ENCODE measurements around the gene TOMM40.
"Not testable (repeated sequence)": the region's sequence is repeated elsewhere in the genome, so short reads cannot be mapped to it uniquely, and the experiment has no call there.

The TOMM40 gene

DNA sequence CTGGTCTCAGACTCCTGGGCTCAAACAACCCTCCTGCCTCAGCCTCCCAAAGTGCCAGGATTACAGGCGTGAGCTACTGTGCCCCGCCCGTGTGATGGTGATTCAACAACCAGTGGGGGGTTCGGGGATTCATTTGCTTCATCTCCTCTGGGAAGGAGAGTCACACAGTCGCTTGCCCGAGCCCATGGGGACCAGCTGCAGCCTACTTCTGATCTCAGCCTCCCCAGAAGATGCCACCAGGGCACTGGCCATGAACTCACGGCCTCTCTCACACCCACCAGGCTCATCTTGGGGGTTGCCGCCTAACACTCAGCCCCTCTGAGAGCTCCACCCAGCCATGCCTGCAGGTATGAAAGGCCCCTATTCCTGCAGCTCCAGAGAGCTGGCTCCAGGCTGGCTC lies 6.8 kb downstream of the TOMM40 start:
- no peak for DNase-seq (ENCODE audit: low read depth in 3 of 3)

DNA sequence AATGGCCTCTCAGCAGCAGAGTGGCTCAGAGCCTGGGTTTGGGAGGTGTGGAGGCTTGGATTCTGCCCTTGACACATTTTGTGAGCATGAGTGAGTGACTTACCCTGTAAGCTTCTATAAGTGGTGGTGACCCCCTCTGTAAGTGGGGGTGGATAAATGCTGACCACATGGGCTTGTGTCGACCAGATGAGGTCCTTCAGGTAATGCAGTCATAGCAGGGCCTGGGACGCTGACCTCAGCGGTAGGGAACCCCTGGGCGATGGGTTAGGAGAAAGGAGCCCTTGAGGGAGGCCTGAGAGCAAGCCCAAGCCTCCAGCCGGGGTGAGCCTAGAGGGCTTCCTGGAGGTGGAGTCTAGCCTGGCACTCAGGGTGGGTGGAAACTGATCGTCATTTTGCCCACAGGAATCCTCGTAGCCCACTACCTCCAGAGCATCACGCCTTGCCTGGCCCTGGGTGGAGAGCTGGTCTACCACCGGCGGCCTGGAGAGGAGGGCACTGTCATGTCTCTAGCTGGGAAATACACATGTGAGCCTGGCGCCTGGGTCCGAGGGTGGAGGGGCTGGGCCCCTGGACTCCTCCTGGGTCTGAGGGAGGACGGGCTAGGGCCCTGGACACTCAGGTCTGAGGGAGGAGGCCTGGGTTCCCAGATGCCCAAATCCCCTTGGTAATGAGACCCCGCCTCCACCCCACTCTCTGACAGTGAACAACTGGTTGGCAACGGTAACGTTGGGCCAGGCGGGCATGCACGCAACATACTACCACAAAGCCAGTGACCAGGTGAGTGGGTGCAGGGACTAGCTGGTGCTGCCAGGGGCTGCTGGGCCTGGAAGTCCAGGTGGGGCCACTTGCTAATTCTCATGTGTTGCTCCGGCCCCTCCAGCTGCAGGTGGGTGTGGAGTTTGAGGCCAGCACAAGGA lies 9.5 kb downstream of the TOMM40 start:
- DNase-seq (ENCODE audit: low read depth in 3 of 3), result no peak

DNA sequence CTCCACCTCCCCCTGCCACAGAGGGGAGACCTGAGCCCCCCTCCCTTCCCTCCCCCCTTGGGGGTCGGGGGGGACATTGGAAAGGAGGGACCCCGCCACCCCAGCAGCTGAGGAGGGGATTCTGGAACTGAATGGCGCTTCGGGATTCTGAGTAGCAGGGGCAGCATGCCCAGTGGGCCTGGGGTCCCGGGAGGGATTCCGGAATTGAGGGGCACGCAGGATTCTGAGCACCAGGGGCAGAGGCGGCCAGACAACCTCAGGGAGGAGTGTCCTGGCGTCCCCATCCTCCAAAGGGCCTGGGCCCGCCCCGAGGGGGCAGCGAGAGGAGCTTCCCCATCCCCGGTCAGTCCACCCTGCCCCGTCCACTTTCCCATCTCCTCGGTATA lies 12.2 kb downstream of the TOMM40 start:
- no peak for DNase-seq (ENCODE audit: low read depth in 3 of 3)

DNA sequence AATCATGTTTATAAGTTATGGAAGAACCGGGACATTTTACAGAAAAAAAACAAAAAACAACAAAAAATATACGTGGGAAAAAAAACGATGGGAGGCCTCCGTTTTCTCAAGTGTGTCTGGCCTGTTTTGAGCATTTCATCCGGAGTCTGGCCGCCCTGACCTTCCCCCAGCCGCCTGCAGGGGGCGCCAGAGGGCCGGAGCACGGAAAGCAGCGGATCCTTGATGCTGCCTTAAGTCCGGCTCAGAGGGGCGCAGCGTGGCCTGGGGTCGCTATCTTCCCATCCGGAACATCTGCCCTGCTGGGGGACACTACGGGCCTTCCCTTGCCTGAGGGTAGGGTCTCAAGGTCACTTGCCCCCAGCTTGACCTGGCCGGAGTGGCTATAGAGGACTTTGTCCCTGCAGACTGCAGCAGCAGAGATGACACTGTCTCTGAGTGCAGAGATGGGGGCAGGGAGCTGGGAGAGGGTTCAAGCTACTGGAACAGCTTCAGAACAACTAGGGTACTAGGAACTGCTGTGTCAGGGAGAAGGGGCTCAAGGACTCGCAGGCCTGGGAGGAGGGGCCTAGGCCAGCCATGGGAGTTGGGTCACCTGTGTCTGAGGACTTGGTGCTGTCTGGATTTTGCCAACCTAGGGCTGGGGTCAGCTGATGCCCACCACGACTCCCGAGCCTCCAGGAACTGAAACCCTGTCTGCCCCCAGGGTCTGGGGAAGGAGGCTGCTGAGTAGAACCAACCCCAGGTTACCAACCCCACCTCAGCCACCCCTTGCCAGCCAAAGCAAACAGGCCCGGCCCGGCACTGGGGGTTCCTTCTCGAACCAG lies 12.8 kb downstream of the TOMM40 start:
- DNase-seq (ENCODE audit: low read depth in 3 of 3), result peak; percentile 54 to 75 (median 68)

DNA sequence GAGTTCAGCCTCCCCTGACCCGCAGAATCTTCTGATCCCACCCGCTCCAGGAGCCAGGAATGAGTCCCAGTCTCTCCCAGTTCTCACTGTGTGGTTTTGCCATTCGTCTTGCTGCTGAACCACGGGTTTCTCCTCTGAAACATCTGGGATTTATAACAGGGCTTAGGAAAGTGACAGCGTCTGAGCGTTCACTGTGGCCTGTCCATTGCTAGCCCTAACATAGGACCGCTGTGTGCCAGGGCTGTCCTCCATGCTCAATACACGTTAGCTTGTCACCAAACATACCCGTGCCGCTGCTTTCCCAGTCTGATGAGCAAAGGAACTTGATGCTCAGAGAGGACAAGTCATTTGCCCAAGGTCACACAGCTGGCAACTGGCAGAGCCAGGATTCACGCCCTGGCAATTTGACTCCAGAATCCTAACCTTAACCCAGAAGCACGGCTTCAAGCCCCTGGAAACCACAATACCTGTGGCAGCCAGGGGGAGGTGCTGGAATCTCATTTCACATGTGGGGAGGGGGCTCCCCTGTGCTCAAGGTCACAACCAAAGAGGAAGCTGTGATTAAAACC lies 13.5 kb downstream of the TOMM40 start:
- no peak for DNase-seq (ENCODE audit: low read depth in 3 of 3)

DNA sequence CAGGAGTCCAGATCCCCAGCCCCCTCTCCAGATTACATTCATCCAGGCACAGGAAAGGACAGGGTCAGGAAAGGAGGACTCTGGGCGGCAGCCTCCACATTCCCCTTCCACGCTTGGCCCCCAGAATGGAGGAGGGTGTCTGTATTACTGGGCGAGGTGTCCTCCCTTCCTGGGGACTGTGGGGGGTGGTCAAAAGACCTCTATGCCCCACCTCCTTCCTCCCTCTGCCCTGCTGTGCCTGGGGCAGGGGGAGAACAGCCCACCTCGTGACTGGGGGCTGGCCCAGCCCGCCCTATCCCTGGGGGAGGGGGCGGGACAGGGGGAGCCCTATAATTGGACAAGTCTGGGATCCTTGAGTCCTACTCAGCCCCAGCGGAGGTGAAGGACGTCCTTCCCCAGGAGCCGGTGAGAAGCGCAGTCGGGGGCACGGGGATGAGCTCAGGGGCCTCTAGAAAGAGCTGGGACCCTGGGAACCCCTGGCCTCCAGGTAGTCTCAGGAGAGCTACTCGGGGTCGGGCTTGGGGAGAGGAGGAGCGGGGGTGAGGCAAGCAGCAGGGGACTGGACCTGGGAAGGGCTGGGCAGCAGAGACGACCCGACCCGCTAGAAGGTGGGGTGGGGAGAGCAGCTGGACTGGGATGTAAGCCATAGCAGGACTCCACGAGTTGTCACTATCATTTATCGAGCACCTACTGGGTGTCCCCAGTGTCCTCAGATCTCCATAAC lies 14.5 kb downstream of the TOMM40 start, which contains the start of gene APOE:
Gene APOE (plus strand): TSS at position 360 of the 724 bp plus-strand sequence. CDS start 829 bp downstream, outside the sequence.
- DNase-seq (ENCODE audit: low read depth in 3 of 3), result no peak

DNA sequence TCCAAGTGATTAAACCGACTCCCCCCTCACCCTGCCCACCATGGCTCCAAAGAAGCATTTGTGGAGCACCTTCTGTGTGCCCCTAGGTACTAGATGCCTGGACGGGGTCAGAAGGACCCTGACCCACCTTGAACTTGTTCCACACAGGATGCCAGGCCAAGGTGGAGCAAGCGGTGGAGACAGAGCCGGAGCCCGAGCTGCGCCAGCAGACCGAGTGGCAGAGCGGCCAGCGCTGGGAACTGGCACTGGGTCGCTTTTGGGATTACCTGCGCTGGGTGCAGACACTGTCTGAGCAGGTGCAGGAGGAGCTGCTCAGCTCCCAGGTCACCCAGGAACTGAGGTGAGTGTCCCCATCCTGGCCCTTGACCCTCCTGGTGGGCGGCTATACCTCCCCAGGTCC lies 16.6 kb downstream of the TOMM40 start:
- DNase-seq (ENCODE audit: low read depth in 3 of 3), result no peak

DNA sequence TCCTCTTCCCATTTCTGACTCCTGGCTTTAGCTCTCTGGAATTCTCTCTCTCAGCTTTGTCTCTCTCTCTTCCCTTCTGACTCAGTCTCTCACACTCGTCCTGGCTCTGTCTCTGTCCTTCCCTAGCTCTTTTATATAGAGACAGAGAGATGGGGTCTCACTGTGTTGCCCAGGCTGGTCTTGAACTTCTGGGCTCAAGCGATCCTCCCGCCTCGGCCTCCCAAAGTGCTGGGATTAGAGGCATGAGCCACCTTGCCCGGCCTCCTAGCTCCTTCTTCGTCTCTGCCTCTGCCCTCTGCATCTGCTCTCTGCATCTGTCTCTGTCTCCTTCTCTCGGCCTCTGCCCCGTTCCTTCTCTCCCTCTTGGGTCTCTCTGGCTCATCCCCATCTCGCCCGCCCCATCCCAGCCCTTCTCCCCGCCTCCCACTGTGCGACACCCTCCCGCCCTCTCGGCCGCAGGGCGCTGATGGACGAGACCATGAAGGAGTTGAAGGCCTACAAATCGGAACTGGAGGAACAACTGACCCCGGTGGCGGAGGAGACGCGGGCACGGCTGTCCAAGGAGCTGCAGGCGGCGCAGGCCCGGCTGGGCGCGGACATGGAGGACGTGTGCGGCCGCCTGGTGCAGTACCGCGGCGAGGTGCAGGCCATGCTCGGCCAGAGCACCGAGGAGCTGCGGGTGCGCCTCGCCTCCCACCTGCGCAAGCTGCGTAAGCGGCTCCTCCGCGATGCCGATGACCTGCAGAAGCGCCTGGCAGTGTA lies 17.2 kb downstream of the TOMM40 start:
- no peak for DNase-seq (ENCODE audit: low read depth in 3 of 3)

DNA sequence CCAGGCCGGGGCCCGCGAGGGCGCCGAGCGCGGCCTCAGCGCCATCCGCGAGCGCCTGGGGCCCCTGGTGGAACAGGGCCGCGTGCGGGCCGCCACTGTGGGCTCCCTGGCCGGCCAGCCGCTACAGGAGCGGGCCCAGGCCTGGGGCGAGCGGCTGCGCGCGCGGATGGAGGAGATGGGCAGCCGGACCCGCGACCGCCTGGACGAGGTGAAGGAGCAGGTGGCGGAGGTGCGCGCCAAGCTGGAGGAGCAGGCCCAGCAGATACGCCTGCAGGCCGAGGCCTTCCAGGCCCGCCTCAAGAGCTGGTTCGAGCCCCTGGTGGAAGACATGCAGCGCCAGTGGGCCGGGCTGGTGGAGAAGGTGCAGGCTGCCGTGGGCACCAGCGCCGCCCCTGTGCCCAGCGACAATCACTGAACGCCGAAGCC lies 17.8 kb downstream of the TOMM40 start:
- no peak for DNase-seq (ENCODE audit: low read depth in 3 of 3)

DNA sequence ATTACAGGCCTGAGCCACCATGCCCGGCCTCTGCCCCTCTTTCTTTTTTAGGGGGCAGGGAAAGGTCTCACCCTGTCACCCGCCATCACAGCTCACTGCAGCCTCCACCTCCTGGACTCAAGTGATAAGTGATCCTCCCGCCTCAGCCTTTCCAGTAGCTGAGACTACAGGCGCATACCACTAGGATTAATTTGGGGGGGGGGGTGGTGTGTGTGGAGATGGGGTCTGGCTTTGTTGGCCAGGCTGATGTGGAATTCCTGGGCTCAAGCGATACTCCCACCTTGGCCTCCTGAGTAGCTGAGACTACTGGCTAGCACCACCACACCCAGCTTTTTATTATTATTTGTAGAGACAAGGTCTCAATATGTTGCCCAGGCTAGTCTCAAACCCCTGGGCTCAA lies 18.7 kb downstream of the TOMM40 start:
- DNase-seq (ENCODE audit: low read depth in 3 of 3), result no peak

DNA sequence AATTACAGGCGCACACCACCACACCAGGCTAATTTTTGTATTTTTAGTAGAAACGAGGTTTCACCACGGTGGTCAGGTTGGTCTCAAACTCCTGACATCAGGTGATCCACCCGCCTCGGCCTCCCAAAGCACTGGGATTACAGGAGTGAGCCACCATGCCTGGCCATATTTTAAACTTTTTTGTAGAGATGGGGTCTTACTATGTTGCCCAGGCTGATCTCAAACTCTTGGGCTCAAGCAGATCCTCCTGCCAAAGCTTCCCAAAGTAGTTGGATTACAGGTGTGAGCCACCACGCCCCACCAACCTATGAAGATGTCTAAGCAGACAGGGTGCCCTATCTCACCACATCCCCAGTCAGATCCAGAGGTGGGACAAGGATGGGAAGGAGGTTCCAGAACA lies 20.8 kb downstream of the TOMM40 start:
- DNase-seq (ENCODE audit: low read depth in 3 of 3), result not testable (repeated sequence)

DNA sequence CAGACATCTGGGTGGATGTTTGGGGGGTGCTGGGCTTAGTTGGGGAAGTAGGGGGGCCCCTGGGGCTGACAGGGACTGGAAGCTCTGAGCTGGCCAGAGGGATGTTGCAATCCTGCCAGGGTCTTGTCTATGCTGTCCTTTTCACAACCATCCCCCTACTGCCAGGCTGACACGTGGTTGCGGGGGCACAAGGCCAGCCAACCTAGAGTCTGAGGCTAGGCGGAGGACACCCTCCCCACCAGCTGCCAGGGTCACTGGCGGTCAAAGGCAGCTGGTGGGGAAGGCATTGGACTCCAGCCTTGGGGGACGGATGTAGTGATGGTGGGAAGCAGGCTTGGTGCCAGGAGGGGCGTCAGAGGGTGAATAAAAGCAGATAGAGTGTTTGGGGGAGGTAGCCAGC lies 21.8 kb downstream of the TOMM40 start:
- no peak for DNase-seq (ENCODE audit: low read depth in 3 of 3)

DNA sequence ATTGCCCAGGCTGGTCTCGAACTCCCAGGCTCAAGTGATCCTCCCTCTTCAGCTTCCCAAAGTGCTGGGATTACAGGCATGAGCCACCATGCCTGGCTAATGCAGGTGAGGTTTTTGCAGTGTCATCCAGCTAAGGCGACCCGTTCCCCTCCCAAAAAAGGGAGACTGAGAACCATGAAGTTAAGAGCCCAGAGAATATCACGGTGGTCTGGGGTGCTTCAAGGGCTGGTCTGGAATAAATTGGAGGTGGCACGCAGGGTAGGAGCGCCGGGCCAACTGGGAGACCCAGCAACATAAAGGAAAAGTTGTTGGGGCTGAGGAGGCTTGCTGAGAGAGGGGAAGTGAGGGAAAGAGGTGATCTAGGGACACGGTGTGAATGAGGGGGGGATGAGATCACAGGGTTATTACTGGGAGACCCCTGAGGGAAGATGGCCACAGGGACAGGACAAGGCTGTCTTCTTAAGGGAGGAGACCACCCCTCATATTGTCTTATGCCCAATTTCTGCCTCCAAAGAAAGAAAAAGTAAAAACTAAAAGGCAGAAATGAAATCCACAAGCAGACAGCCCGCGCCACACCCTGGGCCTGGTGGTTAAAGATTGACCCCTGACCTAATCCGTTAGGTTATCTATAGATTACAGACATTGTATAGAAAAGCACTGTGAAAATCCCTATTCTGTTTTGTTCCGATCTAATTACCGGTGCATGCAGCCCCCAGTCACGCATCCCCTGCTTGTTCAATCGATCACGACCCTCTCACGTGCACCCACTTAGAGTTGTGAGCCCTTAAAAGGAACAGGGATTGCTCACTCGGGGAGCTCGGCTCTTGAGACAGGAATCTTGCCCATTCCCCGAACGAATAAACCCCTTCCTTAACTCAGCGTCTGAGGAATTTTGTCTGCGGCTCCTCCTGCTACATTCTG lies 22.7 kb downstream of the TOMM40 start:
- DNase-seq (ENCODE audit: low read depth in 3 of 3), result not testable (repeated sequence)

DNA sequence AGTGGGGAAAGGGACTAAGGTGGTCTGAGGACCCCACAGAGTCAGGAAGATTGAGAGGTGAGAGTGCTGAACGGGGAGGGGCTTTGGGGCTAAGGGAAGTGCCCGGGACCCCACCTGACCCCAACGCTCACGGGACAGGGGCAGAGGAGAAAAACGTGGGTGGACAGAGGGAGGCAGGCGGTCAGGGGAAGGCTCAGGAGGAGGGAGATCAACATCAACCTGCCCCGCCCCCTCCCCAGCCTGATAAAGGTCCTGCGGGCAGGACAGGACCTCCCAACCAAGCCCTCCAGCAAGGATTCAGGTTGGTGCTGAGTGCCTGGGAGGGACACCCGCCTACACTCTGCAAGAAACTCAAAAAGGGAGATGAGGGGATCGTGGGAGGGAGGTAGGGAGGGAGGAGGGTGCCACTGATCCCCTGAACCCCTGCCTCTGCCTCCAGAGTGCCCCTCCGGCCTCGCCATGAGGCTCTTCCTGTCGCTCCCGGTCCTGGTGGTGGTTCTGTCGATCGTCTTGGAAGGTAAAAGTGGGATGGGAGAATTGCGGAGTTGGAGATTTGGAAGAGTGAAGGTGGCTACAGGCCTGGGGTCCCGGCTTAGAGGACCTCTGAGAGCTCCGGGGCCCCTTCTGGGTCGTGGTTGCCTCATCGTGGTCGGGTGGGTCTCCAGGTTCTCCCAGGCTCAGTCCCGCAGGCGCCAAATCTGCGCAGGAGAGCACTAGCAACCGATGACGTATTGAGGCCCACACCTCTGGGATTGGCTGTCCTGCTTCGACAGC lies 23.6 kb downstream of the TOMM40 start, which contains the start of gene APOC1:
Gene APOC1 (plus strand): TSS at position 176 of the 774 bp plus-strand sequence. CDS start 284 bp downstream, at position 460.
- peak; percentile 64 to 79 (median 66) for DNase-seq (ENCODE audit: low read depth in 3 of 3)

DNA sequence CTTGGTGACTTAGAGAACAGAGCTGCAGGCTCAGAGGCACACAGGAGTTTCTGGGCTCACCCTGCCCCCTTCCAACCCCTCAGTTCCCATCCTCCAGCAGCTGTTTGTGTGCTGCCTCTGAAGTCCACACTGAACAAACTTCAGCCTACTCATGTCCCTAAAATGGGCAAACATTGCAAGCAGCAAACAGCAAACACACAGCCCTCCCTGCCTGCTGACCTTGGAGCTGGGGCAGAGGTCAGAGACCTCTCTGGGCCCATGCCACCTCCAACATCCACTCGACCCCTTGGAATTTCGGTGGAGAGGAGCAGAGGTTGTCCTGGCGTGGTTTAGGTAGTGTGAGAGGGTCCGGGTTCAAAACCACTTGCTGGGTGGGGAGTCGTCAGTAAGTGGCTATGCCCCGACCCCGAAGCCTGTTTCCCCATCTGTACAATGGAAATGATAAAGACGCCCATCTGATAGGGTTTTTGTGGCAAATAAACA lies 33.2 kb downstream of the TOMM40 start:
- no peak for DNase-seq (ENCODE audit: low read depth in 3 of 3)

DNA sequence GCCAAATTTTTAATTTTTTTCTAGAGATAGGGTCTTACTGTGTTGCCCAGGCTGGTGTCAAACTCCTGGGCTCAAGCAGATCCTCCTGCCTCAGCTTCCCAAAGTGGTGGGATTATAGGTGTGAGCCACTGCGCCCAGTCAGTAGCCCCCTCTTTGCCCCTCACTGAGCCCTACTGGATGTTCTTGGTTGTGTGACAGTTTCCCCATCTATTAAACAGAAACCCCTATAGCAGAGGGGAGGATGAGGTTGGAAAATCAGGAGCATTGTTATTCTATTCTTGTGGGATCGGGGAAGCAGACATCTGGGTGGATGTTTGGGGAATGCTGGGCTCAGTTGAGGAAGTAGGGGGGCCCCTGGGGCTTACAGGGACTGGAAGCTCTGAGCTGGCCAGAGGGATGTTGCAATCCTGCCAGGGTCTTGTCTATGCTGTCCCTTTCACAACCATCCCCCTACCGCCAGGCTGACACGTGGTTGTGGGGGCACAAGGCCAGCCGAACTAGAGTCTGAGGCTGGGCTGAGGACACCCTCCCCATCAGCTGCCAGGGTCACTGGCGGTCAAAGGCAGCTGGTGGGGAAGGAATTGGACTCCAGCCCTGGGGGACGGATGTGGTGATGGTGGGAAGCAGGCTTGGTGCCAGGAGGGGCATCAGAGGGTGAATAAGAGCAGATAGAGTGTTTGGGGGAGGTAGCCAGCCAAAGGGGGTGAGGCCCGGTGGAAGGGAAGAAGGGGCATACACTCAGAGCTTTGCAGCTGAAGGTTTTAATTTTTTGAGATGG lies 34.2 kb downstream of the TOMM40 start:
- DNase-seq (ENCODE audit: low read depth in 3 of 3), result no peak

DNA sequence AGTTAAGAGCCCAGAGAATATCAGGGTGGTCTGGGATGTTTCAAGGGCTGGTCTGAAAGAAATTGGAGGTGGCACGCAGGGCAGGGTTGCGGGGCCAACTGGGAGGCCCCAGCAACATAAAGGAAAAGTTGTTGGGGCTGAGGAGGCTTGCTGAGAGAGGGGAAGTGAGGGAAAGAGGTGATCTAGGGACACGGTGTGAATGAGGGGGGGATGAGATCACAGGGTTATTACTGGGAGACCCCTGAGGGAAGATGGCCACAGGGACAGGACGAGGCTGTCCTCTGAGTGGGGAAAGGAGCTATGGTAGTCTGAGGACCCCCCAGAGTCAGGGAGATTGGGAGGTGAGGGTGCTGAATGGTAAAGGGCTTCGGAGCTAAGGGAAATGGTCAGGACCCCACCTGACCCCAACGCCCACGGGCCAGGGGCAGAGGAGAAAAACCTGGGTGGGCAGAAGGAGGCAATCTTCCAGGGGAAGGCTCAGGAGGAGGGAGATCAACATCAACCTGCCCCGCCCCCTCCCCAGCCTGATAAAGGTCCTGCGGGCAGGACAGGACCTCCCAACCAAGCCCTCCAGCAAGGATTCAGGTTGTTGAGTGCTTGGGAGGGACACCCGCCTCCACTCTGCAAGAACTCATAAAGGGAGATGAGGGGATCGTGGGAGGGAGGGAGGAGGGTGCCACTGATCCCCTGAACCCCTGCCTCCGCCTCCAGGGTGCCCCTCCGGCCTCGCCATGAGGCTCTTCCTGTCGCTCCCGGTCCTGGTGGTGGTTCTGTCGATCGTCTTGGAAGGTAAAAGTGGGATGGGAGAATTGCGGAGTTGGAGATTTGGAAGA lies 35.4 kb downstream of the TOMM40 start:
- not testable (repeated sequence) for DNase-seq (ENCODE audit: low read depth in 3 of 3)

All from stimulated activated CD4-positive, alpha-beta T cell treated with anti-CD3 and anti-CD28 coated beads, TNF-alpha, amount 100 ng/mL, for 24 hours (primary cell).